Measurements from ENCODE around the gene TMEM39A.

GRCh38 chr3:119481079-119481478 is 17.7 kb upstream of the TMEM39A start:
- no peak for TF ChIP-seq MAX (IDR thresholded peaks at IDR 0.05)
- TF ChIP-seq NFIC (IDR thresholded peaks at IDR 0.05) = no peak
- TF ChIP-seq EP300 (IDR thresholded peaks at IDR 0.05; ENCODE audit: borderline replicate concordance) = no peak
- TF ChIP-seq REST (IDR thresholded peaks at IDR 0.05; ENCODE audit: low read depth) = no peak
- TF ChIP-seq TAF1 (IDR thresholded peaks at IDR 0.05; ENCODE audit: low read depth) = no peak
